Measurements from ENCODE around the gene CENPV.
"Not testable (repeated sequence)": the region's sequence is repeated elsewhere in the genome, so short reads cannot be mapped to it uniquely, and the experiment has no call there.

Gene CENPV

GRCh38 chr17:16313139-16314090 lies 39.9 kb downstream of the CENPV start:
- H3K27me3 ChIP-seq (ENCODE audit: low read length) = no peaks in the 10 kb centered on the region
- no peaks in the 10 kb centered on the region for H3F3A ChIP-seq (ENCODE audit: insufficient read depth)
- no peaks in the 10 kb centered on the region for H3K79me2 ChIP-seq (ENCODE audit: insufficient read depth, low read length)
- no peak overlapping the region for H3K9ac ChIP-seq (ENCODE audit: low read length)
- H4K20me1 ChIP-seq (ENCODE audit: low read depth, low read length) = no peaks in the 10 kb centered on the region
- H2AFZ ChIP-seq (ENCODE audit: low read depth, low read length, severe bottlenecking) = no peak overlapping the region
- H3K9me3 ChIP-seq (ENCODE audit: insufficient read depth, low read length) = no peaks in the 10 kb centered on the region
- H3K36me3 ChIP-seq (ENCODE audit: low read length) = no peaks in the 10 kb centered on the region
- H3K9me2 ChIP-seq (replicated peaks; ENCODE audit: insufficient read depth, low read length) = no peaks in the 10 kb centered on the region
- TF ChIP-seq CTCF (IDR thresholded peaks at IDR 0.05; ENCODE audit: insufficient read depth, low read length, poor library complexity, severe bottlenecking) (no peak), EZH2phosphoT487 (conservative IDR thresholded peaks at IDR 0.05; ENCODE audit: low read length) (no peak)
- H3K4me2 ChIP-seq (ENCODE audit: low read depth, low read length, poor library complexity, severe bottlenecking) = no peak overlapping the region
- H3K4me3 ChIP-seq (ENCODE audit: insufficient read depth, low read length, poor library complexity, severe bottlenecking) = no peak overlapping the region
- H3K27ac ChIP-seq (ENCODE audit: low read depth, low read length) = no peak overlapping the region

- H4K20me1 ChIP-seq (ENCODE audit: low read depth, low read length); H3K27ac ChIP-seq (ENCODE audit: low read depth, low read length); H3K4me3 ChIP-seq (ENCODE audit: insufficient read depth, low read length, poor library complexity, severe bottlenecking); H3K9me3 ChIP-seq (ENCODE audit: insufficient read depth, low read length); H3K9me2 ChIP-seq (replicated peaks; ENCODE audit: insufficient read depth, low read length); H3K27me3 ChIP-seq (ENCODE audit: low read length); H3F3A ChIP-seq (ENCODE audit: insufficient read depth); H2AFZ ChIP-seq (ENCODE audit: low read depth, low read length, severe bottlenecking); H3K4me2 ChIP-seq (ENCODE audit: low read depth, low read length, poor library complexity, severe bottlenecking); H3K36me3 ChIP-seq (ENCODE audit: low read length); H3K9ac ChIP-seq (ENCODE audit: low read length); H3K79me2 ChIP-seq (ENCODE audit: insufficient read depth, low read length): not testable (repeated sequence)
Observed at GRCh38 chr17:16312061-16312460, 41.2 kb downstream of the CENPV start.

- H3K9me2 ChIP-seq (replicated peaks; ENCODE audit: insufficient read depth, low read length) = no peaks in the 10 kb centered on the region
- H3F3A ChIP-seq (ENCODE audit: insufficient read depth) = no peaks in the 10 kb centered on the region
- no peak overlapping the region for H3K27ac ChIP-seq (ENCODE audit: low read depth, low read length)
- TF ChIP-seq EZH2phosphoT487 (conservative IDR thresholded peaks at IDR 0.05; ENCODE audit: low read length) = no peak
- TF ChIP-seq CTCF (IDR thresholded peaks at IDR 0.05; ENCODE audit: insufficient read depth, low read length, poor library complexity, severe bottlenecking) = no peak
- no peak overlapping the region for H3K4me3 ChIP-seq (ENCODE audit: insufficient read depth, low read length, poor library complexity, severe bottlenecking)
- H2AFZ ChIP-seq (ENCODE audit: low read depth, low read length, severe bottlenecking) = no peak overlapping the region
- no peak overlapping the region for H3K9ac ChIP-seq (ENCODE audit: low read length)
- no peaks in the 10 kb centered on the region for H3K79me2 ChIP-seq (ENCODE audit: insufficient read depth, low read length)
- H4K20me1 ChIP-seq (ENCODE audit: low read depth, low read length) = no peaks in the 10 kb centered on the region
- H3K27me3 ChIP-seq (ENCODE audit: low read length) = no peaks in the 10 kb centered on the region
- no peaks in the 10 kb centered on the region for H3K36me3 ChIP-seq (ENCODE audit: low read length)
- no peak overlapping the region for H3K4me2 ChIP-seq (ENCODE audit: low read depth, low read length, poor library complexity, severe bottlenecking)
- H3K9me3 ChIP-seq (ENCODE audit: insufficient read depth, low read length) = no peaks in the 10 kb centered on the region
Observed at GRCh38 chr17:16306211-16306610, 47.1 kb downstream of the CENPV start.

- no peak overlapping the region for H3K4me2 ChIP-seq (ENCODE audit: low read depth, low read length, poor library complexity, severe bottlenecking)
- H3K36me3 ChIP-seq (ENCODE audit: low read length) = no peaks in the 10 kb centered on the region
- H3K9ac ChIP-seq (ENCODE audit: low read length) = no peak overlapping the region
- no peaks in the 10 kb centered on the region for H4K20me1 ChIP-seq (ENCODE audit: low read depth, low read length)
- TF ChIP-seq EZH2phosphoT487 (conservative IDR thresholded peaks at IDR 0.05; ENCODE audit: low read length) (no peak), CTCF (IDR thresholded peaks at IDR 0.05; ENCODE audit: insufficient read depth, low read length, poor library complexity, severe bottlenecking) (peak; percentile 43)
- no peaks in the 10 kb centered on the region for H3K27me3 ChIP-seq (ENCODE audit: low read length)
- no peaks in the 10 kb centered on the region for H3K9me3 ChIP-seq (ENCODE audit: insufficient read depth, low read length)
- H3K27ac ChIP-seq (ENCODE audit: low read depth, low read length) = no peak overlapping the region
- H3K79me2 ChIP-seq (ENCODE audit: insufficient read depth, low read length) = no peaks in the 10 kb centered on the region
- H3K4me3 ChIP-seq (ENCODE audit: insufficient read depth, low read length, poor library complexity, severe bottlenecking) = no peak overlapping the region
- H3F3A ChIP-seq (ENCODE audit: insufficient read depth) = no peaks in the 10 kb centered on the region
- no peak overlapping the region for H2AFZ ChIP-seq (ENCODE audit: low read depth, low read length, severe bottlenecking)
- no peaks in the 10 kb centered on the region for H3K9me2 ChIP-seq (replicated peaks; ENCODE audit: insufficient read depth, low read length)
Observed at GRCh38 chr17:16304830-16305229, 48.4 kb downstream of the CENPV start.

All from SU-DHL-6 (cell line).